GM19397 (cell line): ENCODE data around the gene OSBPL7.

ENCODE experiments used
- ATAC-seq: cut with Tn5 transposase; IDR thresholded peaks from one replicate; pipeline ENCODE4 v1.9.1; 2021; ENCODE audit warnings: mild to moderate bottlenecking, moderate library complexity; ENCODE audit not compliant: unreplicated experiment

Gene OSBPL7

DNA sequence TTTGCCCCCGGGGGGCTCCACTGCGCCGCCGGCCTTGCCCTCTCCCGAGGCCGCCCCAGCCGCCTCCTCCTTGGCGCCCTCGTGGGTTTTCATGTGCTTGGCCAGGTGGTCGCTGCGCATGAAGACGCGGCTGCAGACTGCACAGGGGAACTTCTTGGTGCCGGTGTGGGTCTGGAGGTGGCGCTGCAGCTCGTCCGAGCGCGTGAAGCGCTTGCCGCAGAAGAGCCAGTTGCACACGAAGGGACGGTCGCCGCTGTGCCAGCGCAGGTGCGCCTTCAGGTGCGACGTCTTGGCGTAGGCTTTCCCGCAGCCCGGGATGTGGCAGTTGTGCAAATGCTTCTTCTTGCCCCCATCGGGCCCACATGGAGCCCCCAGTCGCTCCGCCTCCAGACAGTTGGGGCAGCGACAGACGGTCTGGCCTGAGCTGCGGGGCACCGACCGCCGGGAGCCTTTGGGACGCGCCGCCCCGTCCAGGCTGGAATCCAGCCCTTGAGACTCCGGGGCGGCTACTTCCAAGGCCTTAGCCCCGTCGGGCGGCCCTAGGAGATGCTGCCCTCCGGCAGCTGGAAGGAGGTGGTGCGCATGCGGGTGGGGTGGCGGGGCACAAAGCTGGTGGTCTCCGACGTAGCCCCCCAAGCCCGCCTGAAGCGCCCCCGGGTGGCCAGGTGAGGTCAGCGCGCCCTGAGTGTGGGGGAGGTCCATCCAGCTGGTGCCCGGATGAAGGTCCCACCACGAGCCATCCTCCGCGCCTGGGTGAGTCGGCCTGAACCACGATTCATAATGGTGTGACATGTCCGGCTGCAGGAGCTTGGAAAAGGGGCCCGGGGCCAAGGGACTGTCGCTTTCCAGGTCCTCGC, 26.0 kb upstream of the OSBPL7 start:
- no peak for ATAC-seq

DNA sequence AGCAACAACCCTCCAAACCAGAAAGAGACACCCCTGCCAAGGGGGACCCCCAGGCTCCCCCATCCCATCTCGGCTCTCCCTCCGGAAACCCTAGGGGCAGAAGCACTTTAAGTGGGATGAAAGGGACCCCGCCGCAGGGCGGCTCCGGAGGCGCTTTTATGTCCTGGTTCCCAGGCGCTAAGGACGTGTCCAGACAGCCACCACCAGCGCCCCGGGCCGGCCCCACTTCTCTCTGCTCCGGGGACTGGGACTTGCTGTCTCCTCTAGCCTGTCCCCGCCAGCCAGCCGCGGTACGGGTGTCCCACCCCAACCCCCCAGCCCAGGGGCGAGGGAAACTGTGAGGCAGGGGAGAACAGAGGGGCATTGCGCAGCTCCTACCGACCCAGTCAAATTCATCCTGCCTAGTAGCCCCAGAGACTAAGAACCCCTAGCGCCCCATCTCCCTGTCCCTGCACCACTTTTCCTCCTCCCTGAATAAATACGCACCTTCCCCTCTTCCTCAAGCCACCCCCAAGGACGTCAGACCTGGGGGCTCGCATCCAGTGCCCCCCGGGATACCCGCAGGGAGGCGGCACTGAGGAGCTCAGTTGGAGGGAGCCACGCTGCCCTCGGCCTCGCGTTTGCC, 25.2 kb upstream of the OSBPL7 start:
- ATAC-seq = no peak

GRCh38 chr17:47845716-47846075, 24.1 kb upstream of the OSBPL7 start:
- ATAC-seq = no peak

DNA sequence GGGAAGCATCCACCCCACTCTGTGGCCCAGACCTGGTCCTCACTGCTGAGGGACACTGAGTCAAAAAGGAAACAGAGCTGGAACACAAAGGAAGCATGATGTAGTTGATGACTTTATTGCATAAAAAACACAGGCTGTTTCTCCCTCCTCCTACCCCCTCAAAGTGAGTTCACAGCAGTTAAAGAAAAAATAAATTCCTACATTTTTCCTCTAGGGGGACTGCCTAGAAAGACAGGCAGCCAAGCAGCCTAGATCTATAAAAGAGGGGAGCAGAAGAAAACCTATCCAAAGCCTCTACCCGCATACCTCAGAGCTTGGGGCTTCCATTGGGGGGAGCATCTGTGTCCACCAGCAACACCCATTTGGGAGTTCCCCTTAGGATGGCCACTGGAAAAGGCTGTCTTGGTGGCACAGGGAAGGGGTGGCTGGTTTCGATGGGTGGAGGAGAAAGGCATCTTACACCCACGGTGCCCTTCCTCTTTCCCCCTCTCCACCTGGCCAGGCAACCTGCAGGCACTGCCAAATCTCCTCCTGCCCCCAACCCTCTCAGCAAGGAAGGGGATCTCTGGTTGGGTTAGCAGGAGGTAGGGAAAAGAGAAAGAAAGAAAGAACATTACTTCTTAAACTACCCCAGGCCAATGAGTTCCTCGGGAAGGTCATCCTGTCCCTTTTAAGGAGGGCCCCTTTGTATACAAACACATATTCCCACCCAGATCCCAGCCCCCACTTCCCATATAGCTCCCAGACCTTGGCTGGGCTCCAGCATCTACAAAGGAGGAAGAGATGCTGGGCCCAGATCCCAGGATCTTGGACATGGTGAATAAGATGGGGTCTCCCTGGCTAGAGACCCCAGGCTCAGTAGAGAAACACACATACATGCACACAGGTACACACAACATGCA, 23.5 kb upstream of the OSBPL7 start:
- ATAC-seq = no peak

DNA sequence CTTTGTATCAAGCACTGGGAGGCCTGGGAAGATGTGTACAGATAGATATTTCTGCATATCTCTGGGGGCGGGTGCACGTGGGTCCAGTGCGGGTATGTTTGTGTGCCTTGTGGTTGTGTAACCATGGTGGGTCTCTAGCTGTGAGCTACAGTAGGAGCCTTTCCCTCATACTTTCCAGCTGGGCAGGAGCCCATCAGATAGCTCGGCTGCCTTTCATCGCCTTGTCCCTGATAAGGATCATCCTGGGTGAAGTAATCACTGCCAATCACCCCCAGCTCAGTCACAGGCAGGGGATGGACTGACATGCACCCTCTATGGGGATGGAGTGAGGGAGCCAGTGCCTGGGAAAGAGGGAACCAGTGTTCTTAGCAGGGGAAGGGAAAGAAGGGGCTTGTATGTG, 22.6 kb upstream of the OSBPL7 start:
- no peak for ATAC-seq

DNA sequence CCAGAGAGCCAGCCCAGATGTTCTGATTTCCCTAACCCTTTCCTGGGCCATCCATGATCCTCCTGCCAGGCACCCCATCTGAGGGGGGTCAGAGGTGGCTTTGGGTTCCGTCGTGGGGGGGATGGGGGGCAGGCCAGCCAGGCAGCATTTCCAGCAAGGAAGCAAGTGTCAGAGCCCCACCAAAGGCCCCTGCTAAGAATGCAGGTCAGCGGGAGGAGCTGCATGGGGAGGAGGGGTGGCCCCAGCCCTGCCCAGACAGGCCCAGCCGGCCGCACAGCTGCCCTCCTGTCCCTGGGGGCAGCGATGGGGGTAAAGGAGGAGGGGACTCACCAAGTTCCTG, 21.8 kb upstream of the OSBPL7 start:
- ATAC-seq = no peak

DNA sequence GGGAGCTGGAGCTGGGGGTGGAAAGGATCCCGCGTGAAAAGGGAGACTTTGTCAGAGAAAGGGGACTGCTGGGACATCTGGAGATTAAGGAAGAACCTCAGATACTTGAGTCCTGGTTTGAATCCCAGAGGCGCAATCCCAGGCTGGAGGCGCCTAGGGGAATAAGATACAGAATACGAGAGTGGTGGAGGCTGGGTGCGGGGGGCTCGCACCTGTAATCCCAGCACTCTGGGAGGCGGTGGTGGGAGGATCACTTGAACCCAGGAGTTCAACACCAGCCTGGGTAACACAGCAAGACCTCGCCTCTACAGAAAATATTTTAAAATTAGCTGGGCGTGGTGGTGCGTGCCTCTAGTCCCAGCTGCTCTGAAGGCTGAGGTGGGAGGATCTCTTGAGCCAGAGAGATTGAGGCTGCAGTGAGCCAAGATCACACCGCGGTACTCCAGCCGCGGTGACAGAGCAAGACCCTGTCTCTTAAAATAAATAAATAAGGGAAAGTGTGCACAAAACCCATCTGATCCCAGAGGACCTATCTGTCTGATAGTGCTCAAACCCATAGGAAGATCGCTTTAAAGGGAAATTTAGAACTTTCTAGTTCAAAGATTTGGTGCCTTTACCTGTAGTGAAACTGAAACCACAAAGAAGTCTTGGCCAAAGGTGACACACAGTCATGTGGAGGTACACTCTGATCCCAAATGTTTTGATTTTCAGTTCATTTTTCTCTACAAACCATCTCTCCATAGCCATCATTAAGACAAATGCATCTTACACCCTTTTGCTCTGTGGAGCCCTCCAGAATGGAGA, 20.1 kb upstream of the OSBPL7 start:
- ATAC-seq = no peak

GRCh38 chr17:47840742-47841487, 19.3 kb upstream of the OSBPL7 start, which contains the start of gene SCRN2:
Gene SCRN2 (minus strand): TSS chr17:47841273. CDS start chr17:47840843, 430 bp downstream.
- ATAC-seq = peak; percentile 86

GRCh38 chr17:47840001-47840741, 18.6 kb upstream of the OSBPL7 start:
- ATAC-seq = no peak

DNA sequence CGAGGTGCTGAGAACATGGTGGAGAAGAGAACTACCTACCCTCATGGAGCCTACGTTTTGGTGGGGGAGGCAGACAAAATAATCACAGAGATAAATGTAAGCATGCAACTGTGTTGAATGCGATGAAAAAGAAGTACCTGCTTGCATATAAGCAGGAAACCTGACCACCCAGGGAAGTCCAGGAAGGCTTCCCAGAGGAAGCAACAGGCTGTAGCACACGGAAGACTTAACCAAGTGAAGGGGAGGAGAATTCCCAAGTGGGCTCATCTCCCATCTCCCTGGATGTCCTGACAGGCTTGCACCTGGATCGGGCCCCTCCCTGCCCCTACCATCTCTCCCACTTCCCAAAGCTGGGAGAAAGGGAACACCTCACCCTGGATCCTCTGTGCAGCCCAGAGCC, 17.5 kb upstream of the OSBPL7 start:
- ATAC-seq = no peak

DNA sequence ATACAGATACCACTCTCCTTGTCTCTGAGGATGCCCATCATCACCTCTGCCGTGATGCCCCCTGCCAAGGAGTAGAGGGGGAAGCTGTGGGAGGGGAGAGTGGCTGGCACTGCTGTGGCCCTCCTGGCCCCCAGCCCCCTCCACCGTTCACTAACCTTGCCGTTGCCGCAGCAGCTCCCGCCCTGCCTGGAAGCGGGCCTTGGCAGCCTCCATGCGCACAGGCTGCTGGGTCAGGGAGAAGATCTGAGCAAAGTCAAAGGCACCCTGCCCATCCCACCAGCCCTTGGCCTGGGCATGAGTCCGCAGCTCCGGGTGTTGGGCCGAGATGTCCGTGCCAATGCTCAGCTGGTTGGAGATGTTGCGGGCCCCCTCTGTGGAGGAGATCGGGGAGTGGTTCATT, 17.0 kb upstream of the OSBPL7 start:
- no peak for ATAC-seq

DNA sequence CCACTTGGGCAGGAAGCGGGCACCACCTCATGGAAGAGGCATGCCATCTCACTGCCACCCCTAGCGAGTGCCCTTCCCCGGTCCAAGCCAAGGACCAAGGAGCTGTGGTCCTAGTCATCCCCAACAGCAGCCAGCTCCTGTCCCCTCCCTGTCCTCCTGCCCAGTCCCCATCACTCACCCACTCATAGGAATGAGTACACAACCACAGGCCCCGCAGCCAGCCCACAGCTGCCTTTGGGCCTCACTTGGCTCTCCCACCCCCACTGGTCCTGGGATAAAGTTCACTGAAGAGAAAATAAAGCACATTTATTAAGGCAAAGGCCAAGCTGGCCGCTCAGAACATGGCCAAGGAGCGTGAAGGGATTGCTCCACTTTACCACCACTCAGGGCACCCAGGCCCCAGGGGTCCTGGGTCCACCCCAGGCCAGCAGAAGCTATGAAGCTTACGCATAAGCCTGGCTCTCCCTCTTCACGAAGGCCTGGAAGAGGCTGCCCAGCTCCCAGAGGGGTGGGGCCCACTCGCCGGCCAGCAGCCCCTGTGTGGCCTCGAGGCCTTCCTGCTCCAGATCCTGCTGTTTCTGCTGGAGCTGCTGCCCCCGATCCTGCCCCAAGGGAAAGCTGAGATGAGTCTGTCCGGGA, 15.9 kb upstream of the OSBPL7 start:
- ATAC-seq = no peak

DNA sequence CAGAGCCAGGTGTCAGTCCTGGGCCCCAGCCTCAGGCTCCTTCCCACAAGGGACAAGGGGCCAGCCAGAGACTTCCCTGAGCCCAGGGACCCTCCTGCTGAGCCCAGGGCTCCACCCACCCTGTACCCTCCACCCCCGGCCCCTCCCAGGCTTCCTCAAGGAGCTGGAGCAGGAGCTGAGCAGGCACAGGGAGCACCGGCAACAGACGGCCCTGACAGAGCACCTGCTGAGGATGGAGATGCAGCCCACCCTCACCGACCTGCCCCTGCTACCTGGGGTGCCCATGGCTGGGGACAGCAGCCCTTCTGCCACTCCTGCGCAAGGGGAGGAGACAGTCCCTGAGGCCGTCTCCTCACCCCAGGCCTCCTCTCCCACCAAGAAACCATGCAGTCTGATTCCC, 15.0 kb upstream of the OSBPL7 start:
- ATAC-seq = no peak

DNA sequence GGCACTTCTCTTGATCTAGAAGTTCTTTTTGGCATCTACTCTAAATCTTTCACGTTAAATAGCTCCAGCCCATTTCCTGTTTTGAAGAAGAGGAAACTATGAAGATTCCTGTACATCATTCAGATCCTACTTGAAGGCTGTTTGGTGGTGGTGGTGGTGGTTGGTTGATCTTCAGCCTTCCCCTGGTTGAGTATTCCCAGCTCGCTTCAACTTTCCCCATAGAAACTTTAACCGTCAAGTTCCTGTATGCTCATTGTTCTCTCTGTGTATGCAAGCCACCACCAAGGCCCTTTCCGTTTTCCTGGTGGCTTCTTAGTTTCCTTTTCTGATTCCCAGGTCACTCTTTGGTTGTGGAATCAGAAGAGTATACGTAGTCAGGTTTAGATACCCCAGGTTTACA, 13.2 kb upstream of the OSBPL7 start:
- no peak for ATAC-seq

GRCh38 chr17:47831934-47832327, 10.3 kb upstream of the OSBPL7 start:
- ATAC-seq = no peak

GRCh38 chr17:47831003-47831933, 9.7 kb upstream of the OSBPL7 start, which contains the start of the genes LRRC46 and MRPL10:
Gene LRRC46 (plus strand): TSS chr17:47831670. CDS start chr17:47831990, 320 bp downstream.
Gene MRPL10 (minus strand): TSS chr17:47831541. CDS start chr17:47831511, 30 bp downstream.
- peak; percentile 85 for ATAC-seq

GRCh38 chr17:47830396-47831002, 8.9 kb upstream of the OSBPL7 start:
- no peak for ATAC-seq
